ENCODE data around the gene SRXN1. TPM values are rescaled to one million over a fixed set of nuclear protein-coding genes. Genes with fewer than 3 reads are reported as not detected.

The SRXN1 gene
- total and polyA plus RNA-seq, 8 donors, result 6.4 to 40.1 (median 23.5) TPM

GRCh38 chr20:623704-624103, 29.3 kb downstream of the SRXN1 start:
- WGBS, 5 donors, result 60 to 70% (median 65%) methylated on average over 4 of the region's 4 CpGs
- intact Hi-C loops (cut with DNase I; ENCODE audit: low total_unique reads), result no loop called here
- H3K27ac ChIP-seq, result no peak overlapping the region
- H3K9me3 ChIP-seq, result peaks cover 0 to 1% (median under 1%) of the 10 kb centered on the region in 4 donors
- TF ChIP-seq POLR2A (IDR thresholded peaks at IDR 0.05), result no peak
- no peak for TF ChIP-seq CTCF (IDR thresholded peaks at IDR 0.05)
- no peak for TF ChIP-seq EP300 (IDR thresholded peaks at IDR 0.05)
- no peak for TF ChIP-seq POLR2AphosphoS5 (IDR thresholded peaks at IDR 0.05)
- peaks cover 0 to 48% (median 7%) of the 10 kb centered on the region in 3 donors for H3K27me3 ChIP-seq
- no peaks in the 10 kb centered on the region for H3K36me3 ChIP-seq
- H3K4me1 ChIP-seq, result no peaks in the 10 kb centered on the region
- H3K4me3 ChIP-seq, result no peak overlapping the region
- DNase-seq, result no peak

GRCh38 chr20:623021-623420, 30.0 kb downstream of the SRXN1 start:
- no peaks in the 10 kb centered on the region for H3K36me3 ChIP-seq
- no peak for DNase-seq
- 9 to 14% (median 12%) methylated on average over 4 of the region's 4 CpGs for WGBS, 5 donors
- H3K27me3 ChIP-seq, result peaks cover 0 to 55% (median 7%) of the 10 kb centered on the region in 3 donors
- H3K4me3 ChIP-seq, result no peak overlapping the region
- no peaks in the 10 kb centered on the region for H3K4me1 ChIP-seq
- intact Hi-C loops (cut with DNase I; ENCODE audit: low total_unique reads), result no loop called here
- H3K27ac ChIP-seq, result no peak overlapping the region
- peaks cover 0 to 8% (median 7%) of the 10 kb centered on the region in 4 donors for H3K9me3 ChIP-seq
- TF ChIP-seq POLR2AphosphoS5 (IDR thresholded peaks at IDR 0.05) (no peak), POLR2A (IDR thresholded peaks at IDR 0.05) (no peak), EP300 (IDR thresholded peaks at IDR 0.05) (no peak), CTCF (IDR thresholded peaks at IDR 0.05) (no peak)

- H3K36me3 ChIP-seq, result no peaks in the 10 kb centered on the region
- peaks cover 0 to 64% (median 7%) of the 10 kb centered on the region in 3 donors for H3K27me3 ChIP-seq
- DNase-seq, result no peak
- WGBS, 5 donors, result 62 to 77% (median 68%) methylated on average over 7 of the region's 7 CpGs
- H3K9me3 ChIP-seq, result peaks cover 0 to 15% (median 13%) of the 10 kb centered on the region in 4 donors
- TF ChIP-seq POLR2A (IDR thresholded peaks at IDR 0.05), result no peak
- no peak for TF ChIP-seq EP300 (IDR thresholded peaks at IDR 0.05)
- no peak for TF ChIP-seq CTCF (IDR thresholded peaks at IDR 0.05)
- TF ChIP-seq POLR2AphosphoS5 (IDR thresholded peaks at IDR 0.05), result no peak
- no peaks in the 10 kb centered on the region for H3K4me1 ChIP-seq
- H3K4me3 ChIP-seq, result no peak overlapping the region
- no peak overlapping the region for H3K27ac ChIP-seq
- intact Hi-C loops (cut with DNase I; ENCODE audit: low total_unique reads), result no loop called here
Measured at GRCh38 chr20:622161-622560, 30.8 kb downstream of the SRXN1 start.

- Histone ChIP-seq H3K27ac (no peak overlapping the region), H3K4me3 (no peak overlapping the region), H3K27me3 (peaks cover 0 to 73% (median 7%) of the 10 kb centered on the region in 3 donors), H3K4me1 (no peaks in the 10 kb centered on the region), H3K36me3 (no peaks in the 10 kb centered on the region), H3K9me3 (peaks cover 0 to 15% (median 13%) of the 10 kb centered on the region in 4 donors)
- intact Hi-C loops (cut with DNase I; ENCODE audit: low total_unique reads), result no loop called here
- no peak for DNase-seq
- 34 to 52% (median 44%) methylated on average over 5 of the region's 5 CpGs for WGBS, 5 donors
- TF ChIP-seq CTCF (IDR thresholded peaks at IDR 0.05) (no peak), POLR2AphosphoS5 (IDR thresholded peaks at IDR 0.05) (no peak), EP300 (IDR thresholded peaks at IDR 0.05) (no peak), POLR2A (IDR thresholded peaks at IDR 0.05) (no peak)
Measured at GRCh38 chr20:621125-621756, 31.8 kb downstream of the SRXN1 start.
